Uterus (tissue), 4 donors: Measurements from ENCODE around the gene DCPS. TPM values are rescaled to one million over a fixed set of nuclear protein-coding genes. Genes with fewer than 3 reads are reported as not detected.
A peak's percentile ranks its signal among the peaks of the same experiment; 100 is the strongest.

Experiments
- DNase-seq, 2 donors: peaks; one replicate each; pipeline ENCODE4 v3.0.0-alpha.2; 2019 to 2020
- H3K27ac ChIP-seq, 2 donors: fragments of 200-600 bp; sonication (generic); 1 replicate in 1 of 2; 2 replicates in 1 of 2; pipeline ENCODE4 v1.5.1; 2016 to 2018
- H3K27me3 ChIP-seq, 2 donors: fragments of 200-600 bp; sonication (generic); one replicate each; pipeline ENCODE4 v1.5.1; 2018 to 2019; ENCODE audit warnings: control low read depth in 1 of 2
- H3K36me3 ChIP-seq, 2 donors: fragments of 200-600 bp; sonication (generic); one replicate each; pipeline ENCODE4 v1.5.1; 2019; ENCODE audit warnings: control low read depth in 1 of 2
- H3K4me1 ChIP-seq, 2 donors: fragments of 200-600 bp; sonication (generic); one replicate each; pipeline ENCODE4 v1.5.1; 2018 to 2019; ENCODE audit warnings: control low read depth in 1 of 2
- H3K4me3 ChIP-seq, 2 donors: fragments of 200-600 bp; sonication (generic); 1 replicate in 1 of 2; 2 replicates in 1 of 2; pipeline ENCODE4 v1.5.1; 2018 to 2019; ENCODE audit warnings: mild to moderate bottlenecking in 1 of 2
- H3K9me3 ChIP-seq, 2 donors: fragments of 200-600 bp; sonication (generic); one replicate each; pipeline ENCODE4 v1.5.1; 2019; ENCODE audit warnings: control low read depth in 1 of 2
- CTCF ChIP-seq, 4 experiments: fragments of 200-600 bp in 2 of 4; fragments of 450-650 bp in 2 of 4; sonication (generic) in 2 of 4; IDR thresholded peaks; one replicate each; pipeline ENCODE4 v1.5.1; 2016 to 2019; ENCODE audit warnings: antibody characterized with exemption in 4 of 4, mild to moderate bottlenecking in 2 of 4, moderate library complexity in 1 of 4
- POLR2A ChIP-seq, 2 donors: fragments of 450-650 bp; IDR thresholded peaks; one replicate each; pipeline ENCODE4 v1.6.1; 2016; ENCODE audit warnings: antibody characterized with exemption in 2 of 2, mild to moderate bottlenecking in 1 of 2, moderate library complexity in 1 of 2
- intact Hi-C: fragments of 100-400 bp; cut with DNase I; formaldehyde crosslinking; loops from one replicate; pipeline ENCODE4 v1.15.1; 2023; ENCODE audit warnings: low total_unique reads
- total RNA-seq, 4 donors: library from RNA; depleted of rRNA in 3 of 4; stranded (reverse); fragments of >200 nt in 3 of 4; gene quantifications; one replicate each; pipeline versions ENCODE4 v1.1.0 to v1.2.4, GENCODE V29; 2014 to 2023
- donor health status: DM: yes; HTN: yes; CAD: no.

Gene DCPS
- total RNA-seq, 4 donors from 2014 or later = 6.4 to 19.7 (median 13.0) TPM

- intact Hi-C loops = loop anchor here (10.0 kb wide), 1 partner anchor 101 kb away; no protein-coding TSS in a partner anchor
- no peaks in the 10 kb centered on the region for H3K4me1 ChIP-seq
These were observed 10.0 kb downstream of the DCPS start for GRCh38 chr11:126313826-126314225.

DNA sequence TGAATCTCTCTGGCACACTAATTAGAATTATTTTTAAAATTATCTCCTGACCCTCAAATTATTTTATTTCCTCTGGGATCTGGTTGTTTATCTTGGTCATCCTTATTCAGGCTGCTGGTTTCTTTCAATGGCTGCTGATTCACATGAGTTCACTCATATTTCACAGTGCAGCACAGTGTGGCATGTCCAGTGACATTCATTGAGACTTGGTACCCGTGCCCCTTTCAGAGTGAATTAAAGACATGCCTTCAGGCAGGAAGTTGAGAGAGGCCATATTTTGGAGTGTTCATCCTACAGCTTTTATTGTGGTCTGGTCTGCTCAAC is 13.5 kb downstream of the DCPS start:
- intact Hi-C loops = loop anchor here (10.0 kb wide), 1 partner anchor 97 kb away; no protein-coding TSS in a partner anchor
- H3K4me1 ChIP-seq = peaks cover 0 to 4% of the 10 kb centered on the region in 2 donors

More at GRCh38 chr11:126313826-126314225, 10.0 kb downstream of the DCPS start:
- TF ChIP-seq POLR2A (IDR thresholded peaks at IDR 0.05) = no peak
- TF ChIP-seq CTCF (IDR thresholded peaks at IDR 0.05) = no peak
- Histone ChIP-seq H3K27me3 (no peaks in the 10 kb centered on the region), H3K36me3 (no peaks in the 10 kb centered on the region), H3K27ac (no peak overlapping the region), H3K4me3 (no peak overlapping the region), H3K9me3 (no peaks in the 10 kb centered on the region)
- DNase-seq = no peak

GRCh38 chr11:126317756-126318573 is 14.1 kb downstream of the DCPS start:
- no peaks in the 10 kb centered on the region for H3K36me3 ChIP-seq
- peak in 1 of 2 donors; percentile 17 for TF ChIP-seq POLR2A (IDR thresholded peaks at IDR 0.05)
- no peak for TF ChIP-seq CTCF (IDR thresholded peaks at IDR 0.05)
- peak overlapping the region in 1 of 2 donors; percentile 8 for H3K4me3 ChIP-seq

More for the DNA sequence above, 13.5 kb downstream of the DCPS start:
- Histone ChIP-seq H3K36me3 (no peaks in the 10 kb centered on the region), H3K27me3 (no peaks in the 10 kb centered on the region), H3K9me3 (no peaks in the 10 kb centered on the region), H3K4me3 (no peak overlapping the region), H3K27ac (peak overlapping the region; percentile 80 to 90)
- no peak for TF ChIP-seq CTCF (IDR thresholded peaks at IDR 0.05)
- no peak for TF ChIP-seq POLR2A (IDR thresholded peaks at IDR 0.05)
- DNase-seq = no peak

DNA sequence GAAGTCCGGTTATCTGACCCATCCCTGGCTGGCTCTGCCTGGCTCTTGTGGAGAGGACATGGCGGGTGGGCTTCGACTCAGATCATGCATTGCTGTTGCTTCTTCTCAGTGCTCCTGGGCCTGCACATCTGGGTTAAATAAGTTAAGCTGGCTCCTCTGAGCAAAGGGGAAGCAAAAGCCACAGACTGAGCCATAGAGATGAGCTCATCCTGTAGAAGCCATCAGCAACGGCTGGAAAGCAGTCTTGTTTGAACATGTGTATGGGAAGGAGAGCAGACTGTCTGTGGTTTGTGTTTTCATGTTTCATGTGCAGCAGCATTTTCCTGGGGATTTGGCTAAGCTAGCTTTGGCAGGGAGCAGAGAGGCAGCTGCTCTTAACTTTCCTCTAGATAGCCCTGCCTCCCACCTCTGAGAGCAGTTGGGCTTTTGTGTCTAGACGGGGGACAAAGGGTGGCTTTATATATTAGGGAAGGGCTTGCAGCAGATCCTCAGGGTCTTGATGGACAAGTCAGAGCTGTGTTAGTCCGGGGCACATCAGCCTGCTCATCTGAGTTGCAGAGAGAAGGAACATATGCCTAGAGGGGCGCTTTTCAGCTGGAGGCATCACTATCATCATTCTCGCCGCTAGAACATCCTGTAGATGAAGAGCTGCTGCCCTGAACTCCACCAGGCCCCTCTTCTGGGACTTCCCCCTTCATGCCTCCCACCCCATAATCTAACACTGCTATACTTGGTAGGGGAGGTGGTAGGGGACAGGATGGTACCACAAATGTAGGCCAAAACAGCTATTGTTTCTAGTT is 14.9 kb downstream of the DCPS start:
- DNase-seq = peak; percentile 62
- H3K27ac ChIP-seq = peak overlapping the region; percentile 80 to 90
- intact Hi-C loops = loop anchor here (10.0 kb wide), 1 partner anchor 96 kb away; no protein-coding TSS in a partner anchor
- no peaks in the 10 kb centered on the region for H3K36me3 ChIP-seq
- no peaks in the 10 kb centered on the region for H3K9me3 ChIP-seq
- H3K27me3 ChIP-seq = no peaks in the 10 kb centered on the region
- TF ChIP-seq CTCF (IDR thresholded peaks at IDR 0.05) (no peak), POLR2A (IDR thresholded peaks at IDR 0.05) (no peak)
- peak overlapping the region in 1 of 2 donors; percentile 8 for H3K4me3 ChIP-seq
- peaks cover 0 to 4% of the 10 kb centered on the region in 2 donors for H3K4me1 ChIP-seq

More at GRCh38 chr11:126317756-126318573, 14.1 kb downstream of the DCPS start:
- intact Hi-C loops = loop anchor here (10.0 kb wide), 1 partner anchor 97 kb away; no protein-coding TSS in a partner anchor
- no peaks in the 10 kb centered on the region for H3K9me3 ChIP-seq
- H3K27me3 ChIP-seq = no peaks in the 10 kb centered on the region
- peak; percentile 84 to 88 for DNase-seq
- H3K27ac ChIP-seq = peak overlapping the region; percentile 80 to 90
- peaks cover 0 to 4% of the 10 kb centered on the region in 2 donors for H3K4me1 ChIP-seq
